Measurements from ENCODE around the gene ATL3. TPM values are rescaled to one million over a fixed set of nuclear protein-coding genes. Genes with fewer than 3 reads are reported as not detected.

Gene ATL3
- total and polyA plus RNA-seq, 2 of the 13 experiments (the other 11 are each of a cell fraction or from before 2014, with no cell fraction given) = not detected

- TF ChIP-seq MED1 (CRISPR knock-in tag; IDR thresholded peaks at IDR 0.05) (no peak; the same call in 1 of the 2 replicates), ZBTB7B (CRISPR knock-in tag; IDR thresholded peaks at IDR 0.05) (peak; percentile 39; the same call in 1 of the 2 replicates), ZNF720 (CRISPR knock-in tag; IDR thresholded peaks at IDR 0.05) (no peak), HNRNPUL1 (IDR thresholded peaks at IDR 0.05; ENCODE audit: low read depth, low read length) (no peak; the same call in 1 of the 2 replicates), PBX2 (CRISPR knock-in tag; IDR thresholded peaks at IDR 0.05) (0 out of 2 replicates have a peak, but pooled peaks have one; percentile 27), BRCA1 (CRISPR knock-in tag; IDR thresholded peaks at IDR 0.05) (no peak), RXRB (CRISPR knock-in tag; IDR thresholded peaks at IDR 0.05; ENCODE audit: borderline replicate concordance) (peak; percentile 37; the same call in 1 of the 2 replicates), FOXC1 (CRISPR knock-in tag; IDR thresholded peaks at IDR 0.05; ENCODE audit: borderline replicate concordance) (peak; percentile 25; the same call in 1 of the 2 replicates), ZNF207 (IDR thresholded peaks at IDR 0.05; ENCODE audit: borderline replicate concordance) (no peak), ZNF558 (CRISPR knock-in tag; IDR thresholded peaks at IDR 0.05; ENCODE audit: borderline replicate concordance) (peak; percentile 62; the same call in 1 of the 2 replicates), ZNF644 (CRISPR knock-in tag; IDR thresholded peaks at IDR 0.05; ENCODE audit: low read depth) (no peak), NR2F6 (IDR thresholded peaks at IDR 0.05) (no peak), NR2F6 (CRISPR knock-in tag; IDR thresholded peaks at IDR 0.05) (no peak), ZNF329 (CRISPR knock-in tag; IDR thresholded peaks at IDR 0.05; ENCODE audit: low read depth) (0 out of 2 replicates have a peak, but pooled peaks have one; percentile 43), ZNF142 (CRISPR knock-in tag; IDR thresholded peaks at IDR 0.05) (0 out of 2 replicates have a peak, but pooled peaks have one; percentile 55), ATF7 (IDR thresholded peaks at IDR 0.05) (no peak), ATF7 (CRISPR knock-in tag; IDR thresholded peaks at IDR 0.05) (no peak)
- TF ChIP-seq, protein P1, sequence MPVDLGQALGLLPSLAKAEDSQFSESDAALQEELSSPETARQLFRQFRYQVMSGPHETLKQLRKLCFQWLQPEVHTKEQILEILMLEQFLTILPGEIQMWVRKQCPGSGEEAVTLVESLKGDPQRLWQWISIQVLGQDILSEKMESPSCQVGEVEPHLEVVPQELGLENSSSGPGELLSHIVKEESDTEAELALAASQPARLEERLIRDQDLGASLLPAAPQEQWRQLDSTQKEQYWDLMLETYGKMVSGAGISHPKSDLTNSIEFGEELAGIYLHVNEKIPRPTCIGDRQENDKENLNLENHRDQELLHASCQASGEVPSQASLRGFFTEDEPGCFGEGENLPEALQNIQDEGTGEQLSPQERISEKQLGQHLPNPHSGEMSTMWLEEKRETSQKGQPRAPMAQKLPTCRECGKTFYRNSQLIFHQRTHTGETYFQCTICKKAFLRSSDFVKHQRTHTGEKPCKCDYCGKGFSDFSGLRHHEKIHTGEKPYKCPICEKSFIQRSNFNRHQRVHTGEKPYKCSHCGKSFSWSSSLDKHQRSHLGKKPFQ (CRISPR knock-in tag; IDR thresholded peaks at IDR 0.05; ENCODE audit: insufficient replicate concordance) = peak; percentile 67
- TF ChIP-seq, protein P2, sequence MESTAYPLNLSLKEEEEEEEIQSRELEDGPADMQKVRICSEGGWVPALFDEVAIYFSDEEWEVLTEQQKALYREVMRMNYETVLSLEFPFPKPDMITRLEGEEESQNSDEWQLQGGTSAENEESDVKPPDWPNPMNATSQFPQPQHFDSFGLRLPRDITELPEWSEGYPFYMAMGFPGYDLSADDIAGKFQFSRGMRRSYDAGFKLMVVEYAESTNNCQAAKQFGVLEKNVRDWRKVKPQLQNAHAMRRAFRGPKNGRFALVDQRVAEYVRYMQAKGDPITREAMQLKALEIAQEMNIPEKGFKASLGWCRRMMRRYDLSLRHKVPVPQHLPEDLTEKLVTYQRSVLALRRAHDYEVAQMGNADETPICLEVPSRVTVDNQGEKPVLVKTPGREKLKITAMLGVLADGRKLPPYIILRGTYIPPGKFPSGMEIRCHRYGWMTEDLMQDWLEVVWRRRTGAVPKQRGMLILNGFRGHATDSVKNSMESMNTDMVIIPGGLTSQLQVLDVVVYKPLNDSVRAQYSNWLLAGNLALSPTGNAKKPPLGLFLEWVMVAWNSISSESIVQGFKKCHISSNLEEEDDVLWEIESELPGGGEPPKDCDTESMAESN (CRISPR knock-in tag; conservative IDR thresholded peaks at IDR 0.05) = peak; percentile 79
Measured at GRCh38 chr11:63681321-63682065, 10.3 kb upstream of the ATL3 start, which contains the start of gene RTN3 (continued).

Data from HepG2 (cell line).